GM12891 (cell line): ENCODE data around the gene CAMKMT.

Experiments
- POLR2AphosphoS5 ChIP-seq: IDR thresholded peaks from 2 replicates; pipeline ENCODE4 v1.6.1; 2011; ENCODE audit warnings: low read depth, low read length, control low read depth
- TAF1 ChIP-seq: IDR thresholded peaks from 2 replicates; pipeline ENCODE4 v1.6.1; 2011; ENCODE audit warnings: low read depth, low read length, control low read depth

DNA sequence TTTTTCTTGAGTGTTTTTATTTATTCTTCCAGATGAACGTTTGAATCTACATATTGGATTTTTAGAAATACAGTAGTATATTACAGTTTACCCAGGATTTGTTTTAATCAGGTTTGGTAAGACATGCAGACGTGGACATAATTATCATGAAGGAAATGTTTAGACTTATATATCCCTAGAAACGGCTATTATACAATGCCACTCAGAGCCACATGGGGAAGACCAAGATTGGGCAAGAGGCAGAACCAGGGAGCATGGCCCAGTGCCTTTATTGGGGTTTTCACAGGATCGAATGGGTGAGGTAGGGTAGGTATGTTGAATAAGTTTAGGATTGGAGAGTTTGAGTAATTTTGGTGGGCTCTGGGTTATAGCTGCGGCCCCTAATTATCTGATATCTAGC, 212.2 kb downstream of the CAMKMT start:
- TF ChIP-seq POLR2AphosphoS5, result no peak
- TF ChIP-seq TAF1, result no peak
